GM06990 (cell line): Measurements from ENCODE around the gene BRAT1.
"Not testable (repeated sequence)": the region's sequence is repeated elsewhere in the genome, so short reads cannot be mapped to it uniquely, and the experiment has no call there.

Experiments
- DNase-seq: peaks from one replicate; pipeline ENCODE4 v3.0.0-alpha.2; 2011; ENCODE audit not compliant: insufficient read length; ENCODE audit errors: extremely low read depth
- H3K27me3 ChIP-seq: replicated peaks from 2 replicates; pipeline ENCODE4 v1.6.0; 2011; ENCODE audit warnings: low read length; ENCODE audit not compliant: control insufficient read depth, insufficient read depth
- H3K36me3 ChIP-seq: 2 replicates; pipeline ENCODE4 v1.5.1; 2011; ENCODE audit warnings: low read length; ENCODE audit not compliant: control insufficient read depth, insufficient read depth
- H3K4me3 ChIP-seq: replicated peaks from 2 replicates; pipeline ENCODE4 v1.5.1; 2011; ENCODE audit warnings: low read depth, mild to moderate bottlenecking, control low read depth, low read length
- CTCF ChIP-seq: IDR thresholded peaks from 2 replicates; pipeline ENCODE4 v1.5.1; 2011; ENCODE audit warnings: low read length, control low read depth, mild to moderate bottlenecking, inconsistent platforms; ENCODE audit not compliant: insufficient read depth, poor library complexity, severe bottlenecking

Gene BRAT1

DNA sequence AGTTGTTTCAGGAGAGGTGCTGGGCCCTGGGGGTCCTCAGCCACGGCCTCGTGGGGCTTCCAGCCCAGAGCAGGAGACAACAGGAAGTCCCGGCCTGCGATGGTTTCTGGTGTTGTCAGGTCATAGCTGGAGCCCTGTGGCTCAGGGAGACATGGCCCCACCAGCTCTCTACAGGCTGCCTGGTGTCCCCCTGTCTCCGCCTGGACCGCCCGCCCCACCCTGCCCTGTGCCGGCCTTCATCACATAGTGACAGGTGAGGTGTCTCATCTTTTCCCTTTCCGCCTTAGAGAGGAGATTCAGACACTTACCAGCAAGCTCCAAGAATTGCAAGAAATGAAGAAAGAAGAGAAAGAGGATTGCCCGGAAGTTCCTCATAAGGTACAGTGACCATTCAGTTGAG is 39.3 kb upstream of the BRAT1 start:
- H3K36me3 ChIP-seq = no peaks in the 10 kb centered on the region
- no peaks in the 10 kb centered on the region for H3K27me3 ChIP-seq
- TF ChIP-seq CTCF = no peak
- DNase-seq = no peak
- H3K4me3 ChIP-seq = no peak overlapping the region

GRCh38 chr7:2593036-2593727 is 37.9 kb upstream of the BRAT1 start:
- no peak overlapping the region for H3K4me3 ChIP-seq
- no peaks in the 10 kb centered on the region for H3K27me3 ChIP-seq
- DNase-seq = no peak
- H3K36me3 ChIP-seq = no peaks in the 10 kb centered on the region
- TF ChIP-seq CTCF = no peak

DNA sequence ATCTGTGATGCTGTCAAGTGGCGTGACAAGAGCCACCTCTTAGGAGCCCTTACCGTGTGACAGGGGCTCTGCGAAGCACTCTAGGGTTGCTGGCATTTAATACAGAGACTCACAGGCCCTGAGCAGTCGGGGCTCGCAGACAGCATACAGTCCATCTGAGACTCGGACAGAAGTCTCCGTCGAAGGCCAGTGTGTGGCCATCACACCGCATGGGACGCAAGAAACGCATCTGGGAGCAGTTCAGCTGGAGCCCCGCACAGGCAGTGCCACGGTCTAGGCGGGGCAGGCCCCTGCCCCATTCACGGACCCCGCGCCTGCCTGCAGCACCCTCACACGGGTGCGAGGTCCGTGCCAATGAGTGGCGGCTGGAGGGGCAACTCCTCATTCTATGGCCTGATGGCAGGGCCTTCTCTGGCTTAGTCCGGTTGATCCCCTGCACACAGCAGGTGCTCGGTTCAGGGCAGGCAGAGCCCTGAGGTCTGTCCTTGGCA is 37.1 kb upstream of the BRAT1 start:
- Histone ChIP-seq H3K27me3 (no peaks in the 10 kb centered on the region), H3K36me3 (no peaks in the 10 kb centered on the region; the same call in 1 of the 2 replicates), H3K4me3 (no peak overlapping the region)
- DNase-seq = no peak
- TF ChIP-seq CTCF = no peak

- not testable (repeated sequence) for H3K27me3 ChIP-seq, DNase-seq, H3K36me3 ChIP-seq, H3K4me3 ChIP-seq
Measured at GRCh38 chr7:2589941-2590340, 34.6 kb upstream of the BRAT1 start.

DNA sequence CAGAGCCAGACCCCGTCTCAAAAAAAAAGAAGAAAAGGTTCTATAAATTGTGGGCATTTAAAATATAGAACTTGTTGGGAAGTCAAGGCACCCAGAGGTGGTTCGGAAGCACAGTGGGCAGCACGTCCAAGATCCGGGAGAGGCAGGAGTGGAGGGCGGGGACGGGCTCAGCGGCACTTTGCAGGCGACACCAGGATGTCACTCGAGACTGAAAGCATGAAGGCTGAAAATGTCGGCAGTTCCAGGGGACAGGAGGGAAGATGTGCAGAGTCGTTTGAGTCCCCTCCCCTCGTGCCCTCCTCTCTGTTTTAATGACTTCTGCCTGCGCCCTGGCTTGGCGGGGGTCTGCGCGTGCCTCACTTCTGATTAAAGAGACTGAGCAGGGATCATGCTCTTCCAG is 34.0 kb upstream of the BRAT1 start:
- no peak overlapping the region for H3K4me3 ChIP-seq
- peaks cover 1% of the 10 kb centered on the region for H3K36me3 ChIP-seq
- DNase-seq = no peak
- H3K27me3 ChIP-seq = no peaks in the 10 kb centered on the region
- TF ChIP-seq CTCF = no peak

GRCh38 chr7:2587778-2588177 is 32.5 kb upstream of the BRAT1 start:
- peaks cover 1% of the 10 kb centered on the region for H3K36me3 ChIP-seq
- no peak for DNase-seq
- no peaks in the 10 kb centered on the region for H3K27me3 ChIP-seq
- TF ChIP-seq CTCF = no peak
- no peak overlapping the region for H3K4me3 ChIP-seq
